GM23338 (cell line): ENCODE results near the gene CHCHD3. TPM values are rescaled to one million over a fixed set of nuclear protein-coding genes. Genes with fewer than 3 reads are reported as not detected.

Source experiments
- CREB1 ChIP-seq: fragments of 250-450 bp; sonication (Bioruptor Pico); IDR thresholded peaks from 2 replicates; pipeline ENCODE4 v1.5.0; 2020; ENCODE audit warnings: low read depth, mild to moderate bottlenecking, moderate library complexity
- ETS1 ChIP-seq: IDR thresholded peaks from 2 replicates; pipeline ENCODE4 v1.6.1; 2016; ENCODE audit warnings: antibody characterized with exemption
- NANOG ChIP-seq: IDR thresholded peaks from 2 replicates; pipeline ENCODE4 v1.6.1; 2016; ENCODE audit warnings: antibody characterized with exemption, borderline replicate concordance
- POLR2AphosphoS5 ChIP-seq: IDR thresholded peaks from 2 replicates; pipeline ENCODE4 v1.6.1; 2016; ENCODE audit warnings: antibody characterized with exemption, low read depth
- ZNF114 ChIP-seq: fragments of 250-450 bp; sonication (Bioruptor Pico); IDR thresholded peaks from 2 replicates; pipeline ENCODE4 v1.5.0; 2020; ENCODE audit warnings: mild to moderate bottlenecking, moderate library complexity
- ZNF331 ChIP-seq: fragments of 250-450 bp; sonication (Bioruptor Pico); IDR thresholded peaks from 2 replicates; pipeline ENCODE4 v1.5.0; 2020; ENCODE audit warnings: low read depth, mild to moderate bottlenecking, moderate library complexity
- polyA plus RNA-seq: library from polyadenylated mRNA; unstranded; fragments of >200 nt; fragmentation: Nextera tagmentation; extraction: Ambion mirVana; gene quantifications from 2 replicates; pipeline ENCODE4 v1.2.1, GENCODE V29; 2016
- total RNA-seq: library from RNA; depleted of rRNA; stranded (reverse); fragments of >200 nt; shearing (Covaris generic); gene quantifications from 2 replicates; pipeline ENCODE4 v1.2.3, GENCODE V29; 2014
- TF ChIP-seq, protein P1 (sequence below): fragments of 250-450 bp; sonication (Bioruptor Pico); IDR thresholded peaks from 2 replicates; pipeline ENCODE4 v1.5.0; 2020; ENCODE audit warnings: mild to moderate bottlenecking, moderate library complexity
- TF ChIP-seq, protein P2 (sequence below), 2 experiments: fragments of 200-600 bp in 1 of 2; sonication (generic) in 1 of 2; conservative IDR thresholded peaks; 2 replicates each; pipeline versions ENCODE4 v1.5.1 to v1.6.1; 2016 to 2017; ENCODE audit warnings: antibody characterized with exemption in 2 of 2, low read depth in 2 of 2, mild to moderate bottlenecking in 2 of 2, moderate library complexity in 1 of 2

The CHCHD3 gene
- total and polyA plus RNA-seq, 2 experiments from 2014 or later = 107 to 131 TPM

GRCh38 chr7:132858251-132858650 is 223.6 kb downstream of the CHCHD3 start (continued):
- TF ChIP-seq, protein P1, sequence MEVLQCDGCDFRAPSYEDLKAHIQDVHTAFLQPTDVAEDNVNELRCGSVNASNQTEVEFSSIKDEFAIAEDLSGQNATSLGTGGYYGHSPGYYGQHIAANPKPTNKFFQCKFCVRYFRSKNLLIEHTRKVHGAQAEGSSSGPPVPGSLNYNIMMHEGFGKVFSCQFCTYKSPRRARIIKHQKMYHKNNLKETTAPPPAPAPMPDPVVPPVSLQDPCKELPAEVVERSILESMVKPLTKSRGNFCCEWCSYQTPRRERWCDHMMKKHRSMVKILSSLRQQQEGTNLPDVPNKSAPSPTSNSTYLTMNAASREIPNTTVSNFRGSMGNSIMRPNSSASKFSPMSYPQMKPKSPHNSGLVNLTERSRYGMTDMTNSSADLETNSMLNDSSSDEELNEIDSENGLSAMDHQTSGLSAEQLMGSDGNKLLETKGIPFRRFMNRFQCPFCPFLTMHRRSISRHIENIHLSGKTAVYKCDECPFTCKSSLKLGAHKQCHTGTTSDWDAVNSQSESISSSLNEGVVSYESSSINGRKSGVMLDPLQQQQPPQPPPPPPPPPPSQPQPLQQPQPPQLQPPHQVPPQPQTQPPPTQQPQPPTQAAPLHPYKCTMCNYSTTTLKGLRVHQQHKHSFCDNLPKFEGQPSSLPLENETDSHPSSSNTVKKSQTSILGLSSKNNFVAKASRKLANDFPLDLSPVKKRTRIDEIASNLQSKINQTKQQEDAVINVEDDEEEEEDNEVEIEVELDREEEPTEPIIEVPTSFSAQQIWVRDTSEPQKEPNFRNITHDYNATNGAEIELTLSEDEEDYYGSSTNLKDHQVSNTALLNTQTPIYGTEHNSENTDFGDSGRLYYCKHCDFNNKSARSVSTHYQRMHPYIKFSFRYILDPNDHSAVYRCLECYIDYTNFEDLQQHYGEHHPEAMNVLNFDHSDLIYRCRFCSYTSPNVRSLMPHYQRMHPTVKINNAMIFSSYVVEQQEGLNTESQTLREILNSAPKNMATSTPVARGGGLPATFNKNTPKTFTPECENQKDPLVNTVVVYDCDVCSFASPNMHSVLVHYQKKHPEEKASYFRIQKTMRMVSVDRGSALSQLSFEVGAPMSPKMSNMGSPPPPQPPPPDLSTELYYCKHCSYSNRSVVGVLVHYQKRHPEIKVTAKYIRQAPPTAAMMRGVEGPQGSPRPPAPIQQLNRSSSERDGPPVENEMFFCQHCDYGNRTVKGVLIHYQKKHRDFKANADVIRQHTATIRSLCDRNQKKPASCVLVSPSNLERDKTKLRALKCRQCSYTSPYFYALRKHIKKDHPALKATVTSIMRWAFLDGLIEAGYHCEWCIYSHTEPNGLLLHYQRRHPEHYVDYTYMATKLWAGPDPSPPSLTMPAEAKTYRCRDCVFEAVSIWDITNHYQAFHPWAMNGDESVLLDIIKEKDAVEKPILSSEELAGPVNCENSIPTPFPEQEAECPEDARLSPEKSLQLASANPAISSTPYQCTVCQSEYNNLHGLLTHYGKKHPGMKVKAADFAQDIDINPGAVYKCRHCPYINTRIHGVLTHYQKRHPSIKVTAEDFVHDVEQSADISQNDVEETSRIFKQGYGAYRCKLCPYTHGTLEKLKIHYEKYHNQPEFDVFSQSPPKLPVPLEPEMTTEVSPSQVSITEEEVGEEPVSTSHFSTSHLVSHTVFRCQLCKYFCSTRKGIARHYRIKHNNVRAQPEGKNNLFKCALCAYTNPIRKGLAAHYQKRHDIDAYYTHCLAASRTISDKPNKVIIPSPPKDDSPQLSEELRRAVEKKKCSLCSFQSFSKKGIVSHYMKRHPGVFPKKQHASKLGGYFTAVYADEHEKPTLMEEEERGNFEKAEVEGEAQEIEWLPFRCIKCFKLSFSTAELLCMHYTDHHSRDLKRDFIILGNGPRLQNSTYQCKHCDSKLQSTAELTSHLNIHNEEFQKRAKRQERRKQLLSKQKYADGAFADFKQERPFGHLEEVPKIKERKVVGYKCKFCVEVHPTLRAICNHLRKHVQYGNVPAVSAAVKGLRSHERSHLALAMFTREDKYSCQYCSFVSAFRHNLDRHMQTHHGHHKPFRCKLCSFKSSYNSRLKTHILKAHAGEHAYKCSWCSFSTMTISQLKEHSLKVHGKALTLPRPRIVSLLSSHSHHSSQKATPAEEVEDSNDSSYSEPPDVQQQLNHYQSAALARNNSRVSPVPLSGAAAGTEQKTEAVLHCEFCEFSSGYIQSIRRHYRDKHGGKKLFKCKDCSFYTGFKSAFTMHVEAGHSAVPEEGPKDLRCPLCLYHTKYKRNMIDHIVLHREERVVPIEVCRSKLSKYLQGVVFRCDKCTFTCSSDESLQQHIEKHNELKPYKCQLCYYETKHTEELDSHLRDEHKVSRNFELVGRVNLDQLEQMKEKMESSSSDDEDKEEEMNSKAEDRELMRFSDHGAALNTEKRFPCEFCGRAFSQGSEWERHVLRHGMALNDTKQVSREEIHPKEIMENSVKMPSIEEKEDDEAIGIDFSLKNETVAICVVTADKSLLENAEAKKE (CRISPR knock-in tag) = no peak
- TF ChIP-seq ZNF114 (CRISPR knock-in tag) (no peak), ETS1 (no peak), POLR2AphosphoS5 (no peak), NANOG (no peak), ZNF331 (CRISPR knock-in tag) (no peak), CREB1 (no peak)
- TF ChIP-seq, protein P2, sequence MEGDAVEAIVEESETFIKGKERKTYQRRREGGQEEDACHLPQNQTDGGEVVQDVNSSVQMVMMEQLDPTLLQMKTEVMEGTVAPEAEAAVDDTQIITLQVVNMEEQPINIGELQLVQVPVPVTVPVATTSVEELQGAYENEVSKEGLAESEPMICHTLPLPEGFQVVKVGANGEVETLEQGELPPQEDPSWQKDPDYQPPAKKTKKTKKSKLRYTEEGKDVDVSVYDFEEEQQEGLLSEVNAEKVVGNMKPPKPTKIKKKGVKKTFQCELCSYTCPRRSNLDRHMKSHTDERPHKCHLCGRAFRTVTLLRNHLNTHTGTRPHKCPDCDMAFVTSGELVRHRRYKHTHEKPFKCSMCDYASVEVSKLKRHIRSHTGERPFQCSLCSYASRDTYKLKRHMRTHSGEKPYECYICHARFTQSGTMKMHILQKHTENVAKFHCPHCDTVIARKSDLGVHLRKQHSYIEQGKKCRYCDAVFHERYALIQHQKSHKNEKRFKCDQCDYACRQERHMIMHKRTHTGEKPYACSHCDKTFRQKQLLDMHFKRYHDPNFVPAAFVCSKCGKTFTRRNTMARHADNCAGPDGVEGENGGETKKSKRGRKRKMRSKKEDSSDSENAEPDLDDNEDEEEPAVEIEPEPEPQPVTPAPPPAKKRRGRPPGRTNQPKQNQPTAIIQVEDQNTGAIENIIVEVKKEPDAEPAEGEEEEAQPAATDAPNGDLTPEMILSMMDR (conservative IDR thresholded peaks at IDR 0.05; ENCODE audit: low read depth in 2 of 2) = no peak
